ENCODE data around the gene ZFAND6.
A peak's percentile ranks its signal among the peaks of the same experiment; 100 is the strongest.

Gene ZFAND6

DNA sequence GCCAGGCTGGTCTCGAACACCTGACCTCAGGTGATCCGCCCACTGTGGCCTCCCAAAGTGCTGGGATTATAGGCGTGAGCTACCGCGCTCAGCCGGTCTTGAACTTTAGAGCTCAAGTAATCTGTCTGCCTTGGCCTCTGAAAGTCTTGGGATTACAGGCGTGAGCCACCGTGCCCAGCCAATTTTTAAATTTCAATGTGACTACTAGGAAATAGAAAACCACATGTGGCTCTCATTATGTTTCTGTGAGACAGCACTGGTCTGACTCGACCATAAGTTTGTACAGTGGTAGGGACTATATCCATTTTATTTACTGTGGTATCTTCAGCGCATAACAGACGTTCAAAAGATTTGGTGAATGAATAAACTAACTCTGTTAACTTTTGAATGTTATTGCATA is 9.1 kb downstream of the ZFAND6 start:
- TF ChIP-seq Cebpa-rat (IDR thresholded peaks at IDR 0.05): no peak

GRCh38 chr15:80070840-80071239 is 11.4 kb downstream of the ZFAND6 start:
- Histone ChIP-seq H4K20me1 (peaks cover 86% of the 10 kb centered on the region), H3K4me3 (no peak overlapping the region), H3K4me2 (no peak overlapping the region), H3K9me3 (no peaks in the 10 kb centered on the region), H3K9ac (no peak overlapping the region), H3K4me1 (peaks cover 29% of the 10 kb centered on the region), H3K27ac (no peak overlapping the region), H3K36me3 (no peaks in the 10 kb centered on the region), H3K27me3 (no peaks in the 10 kb centered on the region)
- TF ChIP-seq Cebpa-rat (IDR thresholded peaks at IDR 0.05): no peak

More for the DNA sequence above, 9.1 kb downstream of the ZFAND6 start:
- Histone ChIP-seq H4K20me1 (peaks cover 86% of the 10 kb centered on the region), H3K9ac (no peak overlapping the region), H3K4me1 (peaks cover 28% of the 10 kb centered on the region), H3K4me3 (no peak overlapping the region), H3K4me2 (no peak overlapping the region), H3K27me3 (no peaks in the 10 kb centered on the region), H3K27ac (no peak overlapping the region), H3K9me3 (0 out of 2 replicates have a peak, but pooled peaks cover 3% of the 10 kb centered on the region), H3K36me3 (no peaks in the 10 kb centered on the region)

GRCh38 chr15:80071652-80072051 is 12.2 kb downstream of the ZFAND6 start:
- Histone ChIP-seq H3K27me3 (no peaks in the 10 kb centered on the region), H3K4me1 (peaks cover 29% of the 10 kb centered on the region), H3K9me3 (no peaks in the 10 kb centered on the region), H3K36me3 (no peaks in the 10 kb centered on the region), H3K4me2 (peak overlapping the region; percentile 23), H3K27ac (no peak overlapping the region), H3K4me3 (no peak overlapping the region), H3K9ac (no peak overlapping the region), H4K20me1 (peaks cover 86% of the 10 kb centered on the region)
- no peak for TF ChIP-seq Cebpa-rat (IDR thresholded peaks at IDR 0.05)

GRCh38 chr15:80072285-80072994 is 13.0 kb downstream of the ZFAND6 start:
- TF ChIP-seq Cebpa-rat (IDR thresholded peaks at IDR 0.05): no peak
- H3K36me3 ChIP-seq: no peaks in the 10 kb centered on the region
- H3K27me3 ChIP-seq: no peaks in the 10 kb centered on the region
- H3K4me1 ChIP-seq: peaks cover 29% of the 10 kb centered on the region
- peak overlapping the region; percentile 65 for H3K4me3 ChIP-seq
- H3K9ac ChIP-seq: peak overlapping the region; percentile 46; the same call in 1 of the 2 replicates
- peak overlapping the region; percentile 45 for H3K4me2 ChIP-seq
- H4K20me1 ChIP-seq: peaks cover 85% of the 10 kb centered on the region
- no peaks in the 10 kb centered on the region for H3K9me3 ChIP-seq
- no peak overlapping the region for H3K27ac ChIP-seq

DNA sequence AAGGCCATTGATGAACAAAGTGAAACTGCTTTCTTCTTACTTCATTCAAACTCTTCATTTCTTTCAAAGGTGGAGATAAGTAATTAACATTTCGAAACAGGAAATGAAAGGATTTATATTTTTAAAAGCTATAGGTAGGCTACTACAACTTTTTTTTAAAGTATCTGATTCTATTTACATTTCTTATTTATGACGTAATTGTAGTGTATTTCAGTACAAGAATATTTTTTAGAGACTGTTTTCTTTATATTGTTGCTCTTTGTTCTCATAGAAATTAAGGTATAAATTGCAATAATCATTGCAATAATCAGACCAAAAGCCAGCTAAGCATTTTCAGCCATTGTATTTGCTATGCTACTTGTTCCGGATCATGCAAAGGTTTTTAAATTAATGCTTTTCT is 13.7 kb downstream of the ZFAND6 start:
- H3K36me3 ChIP-seq: peaks cover 7% of the 10 kb centered on the region; the same call in 1 of the 2 replicates
- H3K27ac ChIP-seq: no peak overlapping the region
- peaks cover 29% of the 10 kb centered on the region for H3K4me1 ChIP-seq
- H3K4me3 ChIP-seq: peak overlapping the region; percentile 65
- no peak overlapping the region for H3K9ac ChIP-seq
- no peaks in the 10 kb centered on the region for H3K9me3 ChIP-seq
- H3K27me3 ChIP-seq: no peaks in the 10 kb centered on the region
- H3K4me2 ChIP-seq: peak overlapping the region; percentile 45
- H4K20me1 ChIP-seq: peaks cover 78% of the 10 kb centered on the region
- TF ChIP-seq Cebpa-rat (IDR thresholded peaks at IDR 0.05): no peak

GRCh38 chr15:80076321-80077318 is 17.1 kb downstream of the ZFAND6 start:
- Histone ChIP-seq H3K9ac (no peak overlapping the region), H3K4me1 (peaks cover 20% of the 10 kb centered on the region), H3K36me3 (peaks cover 35% of the 10 kb centered on the region), H3K27me3 (no peaks in the 10 kb centered on the region), H3K9me3 (peaks cover 6% of the 10 kb centered on the region), H3K4me3 (no peak overlapping the region), H3K27ac (no peak overlapping the region), H3K4me2 (no peak overlapping the region), H4K20me1 (peaks cover 68% of the 10 kb centered on the region)
- TF ChIP-seq Cebpa-rat (IDR thresholded peaks at IDR 0.05): no peak

GRCh38 chr15:80081390-80081789 is 21.9 kb downstream of the ZFAND6 start:
- no peaks in the 10 kb centered on the region for H3K27me3 ChIP-seq
- no peak overlapping the region for H3K27ac ChIP-seq
- no peak for TF ChIP-seq Cebpa-rat (IDR thresholded peaks at IDR 0.05)
- H3K4me3 ChIP-seq: no peak overlapping the region
- H3K36me3 ChIP-seq: peaks cover 57% of the 10 kb centered on the region
- H3K9ac ChIP-seq: no peak overlapping the region
- H3K4me2 ChIP-seq: no peak overlapping the region
- H4K20me1 ChIP-seq: peaks cover 78% of the 10 kb centered on the region
- no peaks in the 10 kb centered on the region for H3K4me1 ChIP-seq
- peaks cover 6% of the 10 kb centered on the region for H3K9me3 ChIP-seq

DNA sequence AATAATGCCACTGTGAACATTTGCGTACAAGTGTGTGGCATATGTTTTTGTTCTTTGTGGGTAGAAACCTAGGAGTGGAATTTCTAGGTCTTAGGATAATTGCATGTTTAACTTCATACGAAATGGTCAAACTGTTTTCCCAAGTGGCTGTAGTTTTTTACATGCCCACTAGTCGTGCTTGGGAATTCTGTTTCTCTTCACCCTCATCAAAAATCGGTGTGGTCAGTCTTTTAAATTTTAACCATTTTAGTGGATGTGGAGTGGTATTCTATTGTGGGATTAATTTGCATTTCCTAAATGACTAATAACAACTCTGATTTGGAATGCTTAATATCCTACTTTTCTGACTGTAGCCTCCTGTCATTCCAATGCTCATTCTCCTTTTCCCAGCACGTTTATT is 27.6 kb downstream of the ZFAND6 start:
- Histone ChIP-seq H3K27ac (no peak overlapping the region), H3K4me1 (no peaks in the 10 kb centered on the region), H3K9ac (no peak overlapping the region), H3K36me3 (peaks cover 41% of the 10 kb centered on the region), H3K4me3 (no peak overlapping the region), H3K4me2 (no peak overlapping the region), H3K27me3 (no peaks in the 10 kb centered on the region), H4K20me1 (peaks cover 98% of the 10 kb centered on the region), H3K9me3 (no peaks in the 10 kb centered on the region)
- no peak for TF ChIP-seq Cebpa-rat (IDR thresholded peaks at IDR 0.05)

- H3K9ac ChIP-seq: no peak overlapping the region
- H3K27me3 ChIP-seq: no peaks in the 10 kb centered on the region
- H3K4me2 ChIP-seq: no peak overlapping the region
- H3K4me3 ChIP-seq: no peak overlapping the region
- H3K36me3 ChIP-seq: peaks cover 31% of the 10 kb centered on the region
- H3K4me1 ChIP-seq: peaks cover 9% of the 10 kb centered on the region
- TF ChIP-seq Cebpa-rat (IDR thresholded peaks at IDR 0.05): no peak
- no peak overlapping the region for H3K27ac ChIP-seq
- no peaks in the 10 kb centered on the region for H3K9me3 ChIP-seq
- H4K20me1 ChIP-seq: peaks cover 95% of the 10 kb centered on the region
Measured at GRCh38 chr15:80090041-80090440, 30.6 kb downstream of the ZFAND6 start.

Data from BLaER1 (cell line).